CD4-positive, alpha-beta memory T cell (primary cell): ENCODE results near the gene CCL21. TPM values are rescaled to one million over a fixed set of nuclear protein-coding genes. Genes with fewer than 3 reads are reported as not detected.
"Not testable (repeated sequence)": the region's sequence is repeated elsewhere in the genome, so short reads cannot be mapped to it uniquely, and the experiment has no call there.

Source experiments
- CTCF ChIA-PET: fragments of 350-600 bp; sonication (Branson Sonifier 250); formaldehyde crosslinking; loops from one replicate; lab custom pipeline; 2021; ENCODE audit warnings: inconsistent platforms; ENCODE audit not compliant: partially characterized antibody; lab: Charles Lee
- POLR2A ChIA-PET: fragments of 350-600 bp; sonication (Branson Sonifier 250); formaldehyde crosslinking; loops from one replicate; lab custom pipeline; 2021; ENCODE audit not compliant: partially characterized antibody; lab: Charles Lee
- DNase-seq, 5 donors: peaks; one replicate each; pipeline versions ENCODE4 v3.0.0 to v3.0.0-alpha.2; 2020 to 2022; ENCODE audit warnings: mixed read lengths in 1 of 5
- H3K27ac ChIP-seq: one replicate; pipeline ENCODE4 v1.7.0; 2013; ENCODE audit warnings: low read depth, low read length
- H3K27me3 ChIP-seq: 2 replicates; pipeline ENCODE4 v1.7.0; 2013; ENCODE audit warnings: mild to moderate bottlenecking, low read length, moderate library complexity; ENCODE audit not compliant: insufficient read depth
- H3K36me3 ChIP-seq: 2 replicates; pipeline ENCODE4 v1.7.0; 2013; ENCODE audit warnings: mild to moderate bottlenecking, low read length, moderate library complexity; ENCODE audit not compliant: insufficient read depth
- H3K4me1 ChIP-seq: 2 replicates; pipeline ENCODE4 v1.7.0; 2013; ENCODE audit warnings: mild to moderate bottlenecking, low read length, moderate library complexity; ENCODE audit not compliant: insufficient read depth
- H3K4me3 ChIP-seq, 2 donors: one replicate each; pipeline ENCODE4 v1.7.0; 2013; ENCODE audit warnings: low read length in 2 of 2, mild to moderate bottlenecking in 1 of 2
- H3K9me3 ChIP-seq, 2 donors: one replicate each; pipeline ENCODE4 v1.7.0; 2013; ENCODE audit warnings: low read length in 2 of 2, control low read depth in 1 of 2; ENCODE audit not compliant: control insufficient read depth in 1 of 2
- H3K27ac Mint-ChIP-seq, 7 donors: one replicate each; pipeline ENCODE4 v1.8.0; 2020 to 2021; ENCODE audit warnings: mixed read lengths in 7 of 7, mild to moderate bottlenecking in 6 of 7, inconsistent platforms in 3 of 7, moderate library complexity in 3 of 7
- H3K27me3 Mint-ChIP-seq, 2 donors: one replicate each; pipeline ENCODE4 v1.8.0; 2020 to 2021; ENCODE audit warnings: mixed read lengths in 2 of 2
- H3K36me3 Mint-ChIP-seq, 2 donors: one replicate each; pipeline ENCODE4 v1.8.0; 2020 to 2021; ENCODE audit warnings: mixed read lengths in 2 of 2, inconsistent platforms in 1 of 2, mild to moderate bottlenecking in 1 of 2
- H3K4me1 Mint-ChIP-seq, 4 donors: one replicate each; pipeline ENCODE4 v1.8.0; 2020 to 2021; ENCODE audit warnings: mixed read lengths in 4 of 4, mild to moderate bottlenecking in 1 of 4
- H3K4me3 Mint-ChIP-seq, 8 donors: one replicate each; pipeline ENCODE4 v1.8.0; 2020 to 2021; ENCODE audit warnings: mixed read lengths in 8 of 8, mild to moderate bottlenecking in 7 of 8, moderate library complexity in 6 of 8, inconsistent platforms in 3 of 8
- H3K9me3 Mint-ChIP-seq, 8 donors: one replicate each; pipeline ENCODE4 v1.8.0; 2020 to 2021; ENCODE audit warnings: mixed read lengths in 8 of 8, mild to moderate bottlenecking in 5 of 8, inconsistent platforms in 3 of 8, moderate library complexity in 1 of 8
- intact Hi-C: fragments of 100-400 bp; cut with micrococcal nuclease; formaldehyde crosslinking; loops from one replicate; pipeline ENCODE4 v1.15.1; 2023
- polyA plus RNA-seq, 2 donors: library from polyadenylated mRNA; unstranded; fragments of 300-500 nt; fragmentation: Illumina TruSeq; gene quantifications; one replicate each; pipeline ENCODE4 v1.2.3, GENCODE V29; 2021
- total RNA-seq, 2 experiments: library from RNA; stranded (reverse); gene quantifications; one replicate each; pipeline ENCODE4 v1.2.3, GENCODE V29; 2021

Gene CCL21, protein sequence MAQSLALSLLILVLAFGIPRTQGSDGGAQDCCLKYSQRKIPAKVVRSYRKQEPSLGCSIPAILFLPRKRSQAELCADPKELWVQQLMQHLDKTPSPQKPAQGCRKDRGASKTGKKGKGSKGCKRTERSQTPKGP
- total RNA-seq (not detected), polyA plus RNA-seq (not detected)

DNA sequence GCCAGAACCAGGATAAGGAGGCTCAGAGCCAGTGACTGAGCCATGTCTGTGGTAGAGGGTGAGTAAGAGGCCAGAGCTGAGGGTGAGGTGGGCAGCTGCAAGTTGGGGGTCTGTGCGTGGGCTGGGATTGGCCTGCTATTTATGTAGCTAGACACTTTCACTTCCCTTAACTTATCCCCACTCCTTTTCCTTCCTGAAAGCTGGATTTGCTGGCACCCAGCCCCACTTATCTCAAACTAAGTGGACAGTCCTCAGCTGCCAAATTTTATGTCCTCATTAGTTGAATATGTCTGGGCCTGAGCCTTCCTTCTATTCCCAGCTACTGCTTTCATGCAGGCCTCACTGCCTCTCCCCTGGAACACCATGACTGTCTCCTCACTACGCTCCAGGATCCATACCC, at the start of gene CCL21:
Gene CCL21 (minus strand): TSS at position 114 of the 400 bp plus-strand sequence. CDS start 70 bp downstream, at position 44.
- Histone ChIP-seq H3K27ac (no peak within 1 kb of the TSS), H3K27me3 (no peaks in the 10 kb centered on the region), H3K4me3 (no peak within 1 kb of the TSS), H3K36me3 (no peaks in the 10 kb centered on the region), H3K4me1 (no peaks in the 10 kb centered on the region), H3K9me3 (no peaks in the 10 kb centered on the region)
- intact Hi-C loops, result no loop called here
- Mint-ChIP-seq H3K27me3 (peaks cover 9% of the 10 kb centered on the region in 2 donors), H3K27ac (peak within 1 kb of the TSS in 1 of 7 donors; percentile 2), H3K4me3 (no peak within 1 kb of the TSS), H3K9me3 (no peaks in the 10 kb centered on the region), H3K4me1 (no peaks in the 10 kb centered on the region), H3K36me3 (no peaks in the 10 kb centered on the region)
- ChIA-PET CTCF (interaction anchor here (2.6 to 2.9 kb wide), 2 partner anchors 8 to 10 kb away, joined by 9 to 10 read pairs; no protein-coding TSS in a partner anchor), POLR2A (no interaction called here)
- DNase-seq, result no peak

GRCh38 chr9:34759432-34760134, 49.6 kb upstream of the CCL21 start:
- intact Hi-C loops, result no loop called here
- no peak for DNase-seq
- Histone ChIP-seq H3K36me3 (no peaks in the 10 kb centered on the region), H3K27me3 (no peaks in the 10 kb centered on the region), H3K9me3 (no peaks in the 10 kb centered on the region), H3K27ac (no peak overlapping the region), H3K4me1 (peaks cover 4% of the 10 kb centered on the region), H3K4me3 (no peak overlapping the region)
- H3K4me3 Mint-ChIP-seq, result no peak overlapping the region
- H3K27ac Mint-ChIP-seq, result no peak overlapping the region
- H3K9me3 Mint-ChIP-seq, result peaks cover 0 to 4% (median 0%) of the 10 kb centered on the region in 8 donors
- CTCF ChIA-PET, result interaction anchor here (1.6 kb wide), 1 partner anchor 499 kb away, joined by 3 read pairs; no protein-coding TSS in a partner anchor
- H3K27me3 Mint-ChIP-seq, result peaks cover 20 to 25% of the 10 kb centered on the region in 2 donors
- no peaks in the 10 kb centered on the region for H3K36me3 Mint-ChIP-seq
- POLR2A ChIA-PET, result no interaction called here
- peaks cover 1 to 8% (median 5%) of the 10 kb centered on the region in 4 donors for H3K4me1 Mint-ChIP-seq

DNA sequence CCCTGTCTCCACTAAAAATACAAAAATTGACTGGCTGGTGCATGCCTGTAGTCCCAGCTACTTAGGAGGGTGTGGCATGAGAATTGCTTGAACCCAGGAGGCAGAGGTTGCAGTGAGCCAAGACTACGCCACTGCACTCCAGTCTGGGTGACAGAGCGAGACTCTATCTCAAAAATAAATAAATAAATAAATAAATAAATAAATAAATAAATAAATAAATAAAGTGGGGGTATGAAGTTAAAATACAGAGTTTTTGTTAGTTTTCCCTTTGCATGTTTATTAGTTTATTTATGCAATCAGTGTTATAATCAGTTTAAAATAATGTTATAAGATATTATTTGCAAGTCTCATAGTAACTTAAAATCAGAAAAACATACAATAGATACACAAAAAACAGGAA, 40.4 kb upstream of the CCL21 start:
- Mint-ChIP-seq H3K27me3 (peaks cover 22 to 25% of the 10 kb centered on the region in 2 donors), H3K4me1 (peaks cover 5 to 15% (median 11%) of the 10 kb centered on the region in 4 donors), H3K9me3 (peaks cover 0 to 17% (median 8%) of the 10 kb centered on the region in 8 donors)
- H3K4me1 ChIP-seq, H3K27ac ChIP-seq, H3K36me3 Mint-ChIP-seq, H3K27ac Mint-ChIP-seq, H3K27me3 ChIP-seq, H3K36me3 ChIP-seq, CTCF ChIA-PET, POLR2A ChIA-PET, H3K9me3 ChIP-seq, H3K4me3 Mint-ChIP-seq, DNase-seq, intact Hi-C loops, H3K4me3 ChIP-seq: not testable (repeated sequence)

- no peaks in the 10 kb centered on the region for H3K27me3 ChIP-seq
- H3K4me1 ChIP-seq, result no peaks in the 10 kb centered on the region
- intact Hi-C loops, result no loop called here
- Mint-ChIP-seq H3K4me1 (no peaks in the 10 kb centered on the region), H3K9me3 (peaks cover 0 to 17% (median 8%) of the 10 kb centered on the region in 8 donors), H3K4me3 (no peak overlapping the region), H3K36me3 (no peaks in the 10 kb centered on the region), H3K27me3 (peaks cover 21 to 31% of the 10 kb centered on the region in 2 donors), H3K27ac (no peak overlapping the region)
- DNase-seq, result no peak
- no peak overlapping the region for H3K27ac ChIP-seq
- ChIA-PET POLR2A (no interaction called here), CTCF (no interaction called here)
- no peaks in the 10 kb centered on the region for H3K36me3 ChIP-seq
- H3K9me3 ChIP-seq, result no peaks in the 10 kb centered on the region
- no peak overlapping the region for H3K4me3 ChIP-seq
Measured at GRCh38 chr9:34746526-34746925, 36.6 kb upstream of the CCL21 start.

DNA sequence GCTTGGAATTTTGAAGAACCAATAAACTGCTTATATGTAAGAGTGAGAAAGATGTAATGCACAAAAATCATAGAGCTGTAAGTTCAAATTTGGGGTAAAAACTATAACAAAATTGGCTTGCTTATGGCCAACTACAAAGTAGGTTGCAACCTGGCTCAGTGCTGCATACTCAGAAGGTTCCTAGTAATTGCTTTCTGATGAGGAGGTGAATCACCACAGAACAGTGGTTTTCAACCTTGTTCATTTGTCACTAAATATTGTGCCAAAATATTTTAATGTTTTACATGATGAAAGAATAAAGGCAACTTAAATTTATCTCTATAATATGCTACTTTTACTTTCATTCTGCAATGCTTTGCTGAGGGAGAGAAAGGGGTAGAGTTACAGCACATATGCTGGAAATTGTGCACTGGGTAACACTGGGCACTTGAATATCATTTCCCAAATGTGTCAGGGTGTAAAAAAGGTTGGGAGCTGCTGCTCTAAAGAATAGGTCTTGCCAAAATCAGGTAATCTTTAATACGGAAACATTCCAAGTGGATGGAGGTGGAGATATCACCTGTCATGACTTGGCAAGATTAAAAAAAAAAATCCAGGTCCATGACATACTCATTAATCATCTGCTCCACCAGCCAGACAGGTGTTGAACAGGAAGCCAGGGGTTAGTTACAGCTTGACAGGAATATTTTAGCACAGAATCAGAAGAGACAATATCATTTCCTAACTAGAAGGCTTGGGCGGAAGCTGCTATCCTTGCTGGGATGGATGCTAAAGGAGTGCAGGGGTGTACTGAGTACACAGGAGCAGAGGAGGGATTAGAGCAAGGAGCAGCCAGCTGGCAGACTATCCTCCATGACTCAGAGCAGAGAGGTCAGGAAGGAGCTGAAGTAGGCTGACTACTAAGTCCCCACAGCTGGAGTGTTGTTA, 34.6 kb upstream of the CCL21 start:
- H3K9me3 ChIP-seq, result no peaks in the 10 kb centered on the region
- no peaks in the 10 kb centered on the region for H3K27me3 ChIP-seq
- no peaks in the 10 kb centered on the region for H3K4me1 ChIP-seq
- Mint-ChIP-seq H3K9me3 (peaks cover 0 to 17% (median 8%) of the 10 kb centered on the region in 8 donors), H3K27me3 (peaks cover 20 to 31% of the 10 kb centered on the region in 2 donors), H3K27ac (no peak overlapping the region), H3K36me3 (no peaks in the 10 kb centered on the region), H3K4me1 (no peaks in the 10 kb centered on the region), H3K4me3 (peak overlapping the region in 1 of 8 donors; percentile 21)
- no peak overlapping the region for H3K27ac ChIP-seq
- ChIA-PET POLR2A (no interaction called here), CTCF (no interaction called here)
- no peak for DNase-seq
- H3K36me3 ChIP-seq, result no peaks in the 10 kb centered on the region
- H3K4me3 ChIP-seq, result no peak overlapping the region
- intact Hi-C loops, result no loop called here

GRCh38 chr9:34742710-34743109, 32.8 kb upstream of the CCL21 start:
- Mint-ChIP-seq H3K27ac (no peak overlapping the region), H3K36me3 (no peaks in the 10 kb centered on the region), H3K4me1 (no peaks in the 10 kb centered on the region), H3K4me3 (no peak overlapping the region), H3K9me3 (peaks cover 0 to 11% (median 8%) of the 10 kb centered on the region in 8 donors), H3K27me3 (peaks cover 22 to 28% of the 10 kb centered on the region in 2 donors)
- Histone ChIP-seq H3K9me3 (no peaks in the 10 kb centered on the region), H3K36me3 (no peaks in the 10 kb centered on the region), H3K27ac (no peak overlapping the region), H3K4me1 (no peaks in the 10 kb centered on the region), H3K4me3 (no peak overlapping the region), H3K27me3 (peaks cover 4% of the 10 kb centered on the region)
- intact Hi-C loops, result no loop called here
- no peak for DNase-seq
- ChIA-PET POLR2A (no interaction called here), CTCF (no interaction called here)

DNA sequence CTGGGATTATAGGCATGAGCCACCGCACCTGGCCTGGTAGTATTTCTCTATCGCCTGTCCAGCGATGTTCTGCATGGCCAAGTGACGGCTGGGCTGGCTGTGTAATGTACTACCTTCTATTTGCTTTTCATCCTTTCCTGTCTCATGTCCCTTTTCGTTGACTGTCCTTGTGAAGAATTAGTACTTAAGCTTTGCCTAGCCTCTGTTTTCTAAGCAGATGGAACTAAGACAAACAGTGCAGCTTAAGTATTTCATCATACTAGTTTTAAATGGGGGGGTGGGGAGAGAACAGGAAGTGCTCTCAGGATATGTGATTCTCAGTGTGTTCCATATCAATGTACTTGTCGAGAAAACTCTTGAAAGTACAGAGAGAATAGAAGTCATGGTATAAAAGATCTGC, 31.7 kb upstream of the CCL21 start:
- Mint-ChIP-seq H3K4me3 (no peak overlapping the region), H3K4me1 (no peaks in the 10 kb centered on the region), H3K27ac (no peak overlapping the region), H3K9me3 (peaks cover 0 to 2% (median 0%) of the 10 kb centered on the region in 8 donors), H3K36me3 (no peaks in the 10 kb centered on the region), H3K27me3 (peaks cover 20% of the 10 kb centered on the region in 2 donors)
- H3K27me3 ChIP-seq, result peaks cover 4% of the 10 kb centered on the region
- H3K4me1 ChIP-seq, result no peaks in the 10 kb centered on the region
- no peak for DNase-seq
- intact Hi-C loops, result no loop called here
- H3K9me3 ChIP-seq, result no peaks in the 10 kb centered on the region
- no peaks in the 10 kb centered on the region for H3K36me3 ChIP-seq
- H3K4me3 ChIP-seq, result no peak overlapping the region
- no peak overlapping the region for H3K27ac ChIP-seq
- POLR2A ChIA-PET, result no interaction called here
- CTCF ChIA-PET, result interaction anchor here (1.2 kb wide), 1 partner anchor 39 kb away, joined by 3 read pairs; no protein-coding TSS in a partner anchor
